ENCODE data around the gene ALOX12B. TPM values are rescaled to one million over a fixed set of nuclear protein-coding genes. Genes with fewer than 3 reads are reported as not detected.

The ALOX12B gene
- total and polyA plus RNA-seq, 2 of the 13 experiments (the other 11 are each of a cell fraction or from before 2014, with no cell fraction given): 0.13 TPM; not detected in 1

- no peaks in the 10 kb centered on the region for H3K9me3 ChIP-seq (ENCODE audit: low read length)
- no peak for FAIRE-seq
- in situ Hi-C loops (cut with HindIII; ENCODE audit: extremely low pct_ligation_motif_present, low pct_unique_long_range_greater_than_20kb): no loop called here
- peaks cover 11% of the 10 kb centered on the region; the same call in 1 of the 2 replicates for H3K4me1 ChIP-seq (ENCODE audit: insufficient read depth, low read length)
- no peak for ATAC-seq
- peaks cover 0 to 38% of the 10 kb centered on the region in 2 experiments; a peak in 3 of 5 replicates for H3K27me3 ChIP-seq (ENCODE audit: control insufficient read depth in 1 of 2, insufficient read depth in 2 of 2, low read length in 2 of 2)
- H2AFZ ChIP-seq (ENCODE audit: low read length): no peak overlapping the region
- 23% methylated on average over 9 of the region's 9 CpGs for WGBS (ENCODE audit: low lambda C conversion rate)
- no peaks in the 10 kb centered on the region for H3K79me2 ChIP-seq (ENCODE audit: insufficient read depth, low read length)
- intact Hi-C loops (cut with micrococcal nuclease; ENCODE audit: unreplicated experiment): no loop called here
- no peak overlapping the region for H3K9ac ChIP-seq (ENCODE audit: insufficient read depth, low read depth, low read length)
- DNase-seq (ENCODE audit: low spot score): no peak
- no peaks in the 10 kb centered on the region for H4K20me1 ChIP-seq (ENCODE audit: insufficient read depth, low read length)
- no peak overlapping the region for H3K4me2 ChIP-seq (ENCODE audit: low read depth, low read length)
- H3K36me3 ChIP-seq (replicated peaks in 1 of 2; ENCODE audit: control insufficient read depth in 1 of 2, insufficient read depth in 2 of 2, low read length in 2 of 2): no peaks in the 10 kb centered on the region
- ChIA-PET CTCF (ENCODE audit: low intra/inter-chr PET ratio, low total read pairs) (no interaction called here), POLR2A (no interaction called here)
- no peak overlapping the region for H3K4me3 ChIP-seq (replicated peaks in 1 of 3; ENCODE audit: insufficient read depth in 1 of 3, low read depth in 2 of 3, low read length in 3 of 3)
- TF ChIP-seq FIP1L1 (IDR thresholded peaks at IDR 0.05; ENCODE audit: borderline replicate concordance, insufficient read depth, low read depth, low read length): no peak
- TF ChIP-seq ZNF362 (CRISPR knock-in tag; IDR thresholded peaks at IDR 0.05; ENCODE audit: borderline replicate concordance): no peak
- TF ChIP-seq ZFP62 (CRISPR knock-in tag; IDR thresholded peaks at IDR 0.05): no peak
- TF ChIP-seq ZNF773 (CRISPR knock-in tag; IDR thresholded peaks at IDR 0.05; ENCODE audit: borderline replicate concordance): no peak
- TF ChIP-seq ZNF609 (CRISPR knock-in tag; IDR thresholded peaks at IDR 0.05; ENCODE audit: borderline replicate concordance): no peak
- no peak for TF ChIP-seq NCOR1 (IDR thresholded peaks at IDR 0.05; ENCODE audit: borderline replicate concordance, low read length)
- no peak for TF ChIP-seq HDAC1 (CRISPR knock-in tag; IDR thresholded peaks at IDR 0.05)
- no peak for TF ChIP-seq ZNF580 (CRISPR knock-in tag; IDR thresholded peaks at IDR 0.05; ENCODE audit: borderline replicate concordance, low read depth)
- BruUV-seq (replicated peaks): no TSS peak
- H3K27ac ChIP-seq (ENCODE audit: extremely low read length, insufficient read depth, low read length): no peak overlapping the region
These were observed 62.2 kb downstream of the ALOX12B start for GRCh38 chr17:8025176-8025911.

Data from HepG2 (cell line).